HG02759 (cell line): ENCODE results near the gene ZDHHC12.
A peak's percentile ranks its signal among the peaks of the same experiment; 100 is the strongest.
"Not testable (repeated sequence)": the region's sequence is repeated elsewhere in the genome, so short reads cannot be mapped to it uniquely, and the experiment has no call there.

Source experiments
- ATAC-seq: cut with Tn5 transposase; IDR thresholded peaks from one replicate; pipeline ENCODE4 v1.9.1; 2021; ENCODE audit warnings: mild to moderate bottlenecking, moderate library complexity; ENCODE audit not compliant: unreplicated experiment

ZDHHC12 gene

GRCh38 chr9:128712451-128713410, 11.2 kb downstream of the ZDHHC12 start:
- no peak for ATAC-seq

- ATAC-seq = no peak
Observed at GRCh38 chr9:128707446-128707845, 16.5 kb downstream of the ZDHHC12 start.

GRCh38 chr9:128706671-128707381, 17.1 kb downstream of the ZDHHC12 start:
- ATAC-seq = no peak

- no peak for ATAC-seq
Observed at GRCh38 chr9:128706045-128706444, 17.9 kb downstream of the ZDHHC12 start.

GRCh38 chr9:128705051-128705965, 18.6 kb downstream of the ZDHHC12 start:
- ATAC-seq = no peak

- ATAC-seq = no peak
Observed at GRCh38 chr9:128704356-128704670, 19.6 kb downstream of the ZDHHC12 start.

GRCh38 chr9:128703616-128704355, 20.1 kb downstream of the ZDHHC12 start:
- ATAC-seq = no peak

- ATAC-seq = no peak
Observed at GRCh38 chr9:128702949-128703615, 20.8 kb downstream of the ZDHHC12 start.

- peak; percentile 87 for ATAC-seq
Observed at GRCh38 chr9:128702445-128702948, 21.4 kb downstream of the ZDHHC12 start, which contains the start of gene PKN3. PKN3 (plus strand) TSS chr9:128702503; CDS start chr9:128702916, 413 bp downstream.

GRCh38 chr9:128701227-128701854, 22.6 kb downstream of the ZDHHC12 start:
- no peak for ATAC-seq

GRCh38 chr9:128699096-128699795, 24.7 kb downstream of the ZDHHC12 start:
- ATAC-seq = not testable (repeated sequence)

GRCh38 chr9:128696923-128697707, 26.8 kb downstream of the ZDHHC12 start:
- ATAC-seq = no peak

GRCh38 chr9:128694344-128694743, 29.6 kb downstream of the ZDHHC12 start:
- no peak for ATAC-seq

- not testable (repeated sequence) for ATAC-seq
Observed at GRCh38 chr9:128693738-128694137, 30.2 kb downstream of the ZDHHC12 start.

- no peak for ATAC-seq
Observed at GRCh38 chr9:128690684-128691034, 33.3 kb downstream of the ZDHHC12 start.

GRCh38 chr9:128689820-128690683, 33.9 kb downstream of the ZDHHC12 start:
- peak; percentile 3 for ATAC-seq

- peak; percentile 31 for ATAC-seq
Observed at GRCh38 chr9:128689293-128689774, 34.6 kb downstream of the ZDHHC12 start.
